Measurements from ENCODE around the gene GRK2. TPM values are rescaled to one million over a fixed set of nuclear protein-coding genes. Genes with fewer than 3 reads are reported as not detected.

The GRK2 gene
- total and polyA plus RNA-seq, 2 of the 8 experiments (the other 6 are each of a cell fraction or from before 2014, with no cell fraction given), result 47.3 to 49.7 TPM

DNA sequence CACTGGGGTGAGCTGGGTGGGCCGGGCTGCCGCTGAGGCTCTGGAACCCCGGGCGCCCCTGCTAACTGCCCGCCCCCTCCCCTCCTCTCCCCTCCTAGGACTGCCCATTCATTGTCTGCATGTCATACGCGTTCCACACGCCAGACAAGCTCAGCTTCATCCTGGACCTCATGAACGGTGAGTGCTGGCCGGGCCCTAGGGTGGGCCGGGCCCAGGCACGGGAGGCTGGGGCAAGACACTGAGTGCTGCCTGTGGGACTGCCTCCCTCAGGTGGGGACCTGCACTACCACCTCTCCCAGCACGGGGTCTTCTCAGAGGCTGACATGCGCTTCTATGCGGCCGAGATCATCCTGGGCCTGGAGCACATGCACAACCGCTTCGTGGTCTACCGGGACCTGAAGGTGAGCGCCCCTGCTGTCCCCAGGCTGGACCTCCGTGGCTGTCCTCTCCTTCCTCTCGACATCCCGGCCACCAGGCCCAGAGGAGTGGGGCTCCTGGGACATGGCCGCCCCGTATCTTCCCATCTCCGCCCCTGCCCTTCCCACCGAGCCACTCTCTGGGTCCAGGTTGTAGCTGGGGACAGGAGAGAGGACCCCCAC is 15.4 kb downstream of the GRK2 start (continued):
- TF ChIP-seq HDAC2 (IDR thresholded peaks at IDR 0.05; ENCODE audit: borderline replicate concordance in 1 of 2, low read depth in 2 of 2, low read length in 2 of 2) (no peak), SIX5 (IDR thresholded peaks at IDR 0.05; ENCODE audit: low read depth, low read length) (no peak), PHF8 (conservative IDR thresholded peaks at IDR 0.05; ENCODE audit: low read depth, low read length) (no peak), BCL11A (IDR thresholded peaks at IDR 0.05; ENCODE audit: low read depth in 2 of 2, low read length in 2 of 2) (no peak), YY1 (IDR thresholded peaks at IDR 0.05; ENCODE audit: low read depth, low read length) (no peak)

All from H1 (cell line).